Esophagus squamous epithelium (tissue), 5 donors: Measurements from ENCODE around the gene TTC28. TPM values are rescaled to one million over a fixed set of nuclear protein-coding genes. Genes with fewer than 3 reads are reported as not detected.
"Not testable (repeated sequence)": the region's sequence is repeated elsewhere in the genome, so short reads cannot be mapped to it uniquely, and the experiment has no call there.

Experiments
- DNase-seq: peaks from one replicate; lab custom pipeline; 2025; lab: John Stamatoyannopoulos, UW
- H3K27ac ChIP-seq, 4 donors: fragments of 200-600 bp; sonication (generic); one replicate each; pipeline ENCODE4 v1.5.1; 2016 to 2019; ENCODE audit warnings: mild to moderate bottlenecking in 1 of 4
- H3K27me3 ChIP-seq, 4 donors: fragments of 200-600 bp; sonication (generic); 1 replicate in 3 of 4; 2 replicates in 1 of 4; pipeline versions ENCODE4 v1.5.1 to v1.6.0; 2017 to 2021; ENCODE audit warnings: antibody characterized with exemption in 1 of 4
- H3K36me3 ChIP-seq, 3 donors: fragments of 200-600 bp; sonication (generic); one replicate each; pipeline ENCODE4 v1.5.1; 2016 to 2019
- H3K4me1 ChIP-seq, 3 donors: fragments of 200-600 bp; sonication (generic); one replicate each; pipeline ENCODE4 v1.5.1; 2017 to 2019
- H3K4me3 ChIP-seq, 4 donors: fragments of 200-600 bp; sonication (generic); 1 replicate in 3 of 4; 2 replicates in 1 of 4; pipeline ENCODE4 v1.5.1; 2016 to 2019; ENCODE audit warnings: mild to moderate bottlenecking in 2 of 4, moderate library complexity in 1 of 4
- H3K9me3 ChIP-seq, 3 donors: fragments of 200-600 bp; sonication (generic); one replicate each; pipeline ENCODE4 v1.5.1; 2016 to 2019
- CTCF ChIP-seq, 6 experiments: fragments of 450-650 bp in 4 of 6; fragments of 200-600 bp in 2 of 6; sonication (generic) in 2 of 6; IDR thresholded peaks; one replicate each; pipeline ENCODE4 v1.5.1; 2016 to 2019; ENCODE audit warnings: antibody characterized with exemption in 6 of 6, mild to moderate bottlenecking in 4 of 6, moderate library complexity in 4 of 6
- POLR2A ChIP-seq, 4 donors: fragments of 450-650 bp; IDR thresholded peaks; one replicate each; pipeline ENCODE4 v1.6.1; 2017; ENCODE audit warnings: antibody characterized with exemption in 4 of 4, mild to moderate bottlenecking in 4 of 4, moderate library complexity in 3 of 4
- WGBS, 2 donors: methylation state at CpG; one replicate each; pipeline ENCODE4 v1.1.5; 2018; 5-methylcytosine and 5-hydroxymethylcytosine counted together
- intact Hi-C: fragments of 100-400 bp; cut with DNase I; formaldehyde crosslinking; loops from one replicate; pipeline ENCODE4 v1.15.0; 2022
- total RNA-seq, 4 donors: library from RNA; depleted of rRNA; stranded (reverse); fragments of >200 nt; gene quantifications; one replicate each; pipeline ENCODE4 v1.1.0, GENCODE V29; 2016
- donor health status: DM: yes; HTN: yes; CAD: no.

TTC28 gene
- total RNA-seq, 4 donors from 2014 or later, result 6.0 to 21.4 (median 7.7) TPM

- intact Hi-C loops, result no loop called here
- H3K4me3 ChIP-seq, result no peak overlapping the region
- no peaks in the 10 kb centered on the region for H3K36me3 ChIP-seq
- 49 to 51% methylated on average over 4 of the region's 4 CpGs for WGBS, 2 donors
- no peaks in the 10 kb centered on the region for H3K27me3 ChIP-seq
- no peak for DNase-seq
- no peak for TF ChIP-seq POLR2A (IDR thresholded peaks at IDR 0.05)
- no peak for TF ChIP-seq CTCF (IDR thresholded peaks at IDR 0.05)
- H3K27ac ChIP-seq, result no peak overlapping the region
- no peaks in the 10 kb centered on the region for H3K4me1 ChIP-seq
- H3K9me3 ChIP-seq, result no peaks in the 10 kb centered on the region
These were observed 132.4 kb downstream of the TTC28 start for GRCh38 chr22:28547132-28547842.

GRCh38 chr22:28544431-28544868 lies 135.2 kb downstream of the TTC28 start:
- Histone ChIP-seq H3K4me1 (no peaks in the 10 kb centered on the region), H3K9me3 (no peaks in the 10 kb centered on the region), H3K27ac (no peak overlapping the region), H3K4me3 (no peak overlapping the region), H3K36me3 (no peaks in the 10 kb centered on the region), H3K27me3 (no peaks in the 10 kb centered on the region)
- TF ChIP-seq CTCF (IDR thresholded peaks at IDR 0.05) (no peak), POLR2A (IDR thresholded peaks at IDR 0.05) (no peak)
- 60 to 81% methylated on average over 2 of the region's 2 CpGs for WGBS, 2 donors
- intact Hi-C loops, result no loop called here
- DNase-seq, result no peak

GRCh38 chr22:28542980-28543621 lies 136.5 kb downstream of the TTC28 start:
- H3K9me3 ChIP-seq, result no peaks in the 10 kb centered on the region
- H3K36me3 ChIP-seq, result no peaks in the 10 kb centered on the region
- no peaks in the 10 kb centered on the region for H3K4me1 ChIP-seq
- H3K27ac ChIP-seq, result no peak overlapping the region
- no peak for DNase-seq
- no peaks in the 10 kb centered on the region for H3K27me3 ChIP-seq
- WGBS, 2 donors, result 50 to 78% methylated on average over 1 of the region's 1 CpG
- intact Hi-C loops, result no loop called here
- H3K4me3 ChIP-seq, result no peak overlapping the region
- no peak for TF ChIP-seq POLR2A (IDR thresholded peaks at IDR 0.05)
- TF ChIP-seq CTCF (IDR thresholded peaks at IDR 0.05), result no peak

GRCh38 chr22:28541137-28541536 lies 138.5 kb downstream of the TTC28 start:
- no peak overlapping the region for H3K4me3 ChIP-seq
- no peaks in the 10 kb centered on the region for H3K36me3 ChIP-seq
- no peak overlapping the region for H3K27ac ChIP-seq
- DNase-seq, result no peak
- 54 to 61% methylated on average over 2 of the region's 2 CpGs for WGBS, 2 donors
- no peaks in the 10 kb centered on the region for H3K9me3 ChIP-seq
- no peaks in the 10 kb centered on the region for H3K4me1 ChIP-seq
- intact Hi-C loops, result no loop called here
- H3K27me3 ChIP-seq, result no peaks in the 10 kb centered on the region
- no peak for TF ChIP-seq POLR2A (IDR thresholded peaks at IDR 0.05)
- TF ChIP-seq CTCF (IDR thresholded peaks at IDR 0.05), result no peak

GRCh38 chr22:28538922-28539321 lies 140.7 kb downstream of the TTC28 start:
- 57 to 79% methylated on average over 2 of the region's 2 CpGs for WGBS, 2 donors
- H3K36me3 ChIP-seq, result no peaks in the 10 kb centered on the region

GRCh38 chr22:28530565-28530964 lies 149.1 kb downstream of the TTC28 start:
- H3K27ac ChIP-seq, H3K4me1 ChIP-seq, H3K27me3 ChIP-seq, H3K36me3 ChIP-seq, intact Hi-C loops, H3K4me3 ChIP-seq, DNase-seq: not testable (repeated sequence)
- H3K9me3 ChIP-seq, result peaks cover 0 to 18% (median 0%) of the 10 kb centered on the region in 3 donors
- WGBS, 2 donors, result 93 to 94% methylated on average over 3 to 4 of the region's 4 CpGs

More at GRCh38 chr22:28538922-28539321, 140.7 kb downstream of the TTC28 start:
- DNase-seq, result no peak
- no peaks in the 10 kb centered on the region for H3K4me1 ChIP-seq
- no peaks in the 10 kb centered on the region for H3K27me3 ChIP-seq
- TF ChIP-seq CTCF (IDR thresholded peaks at IDR 0.05), result no peak
- TF ChIP-seq POLR2A (IDR thresholded peaks at IDR 0.05), result no peak
- no peaks in the 10 kb centered on the region for H3K9me3 ChIP-seq
- intact Hi-C loops, result no loop called here
- no peak overlapping the region for H3K4me3 ChIP-seq
- H3K27ac ChIP-seq, result no peak overlapping the region

GRCh38 chr22:28529144-28529543 lies 150.5 kb downstream of the TTC28 start:
- H3K27me3 ChIP-seq, intact Hi-C loops, DNase-seq, H3K4me3 ChIP-seq, H3K27ac ChIP-seq, H3K36me3 ChIP-seq, H3K4me1 ChIP-seq: not testable (repeated sequence)
- WGBS, 2 donors, result 70 to 94% methylated on average over 2 to 3 of the region's 10 CpGs
- H3K9me3 ChIP-seq, result peaks cover 0 to 18% (median 0%) of the 10 kb centered on the region in 3 donors
